Mucosa of stomach (tissue), 1 donor: ENCODE measurements around the gene PTAFR.

ENCODE experiments used
- H3K27me3 ChIP-seq: one replicate; pipeline ENCODE4 v1.7.0; 2013; ENCODE audit warnings: mild to moderate bottlenecking, low read length; ENCODE audit not compliant: control insufficient read depth, insufficient read depth
- H3K36me3 ChIP-seq: one replicate; pipeline ENCODE4 v1.7.0; 2013; ENCODE audit warnings: low read length; ENCODE audit not compliant: control insufficient read depth, insufficient read depth
- H3K4me1 ChIP-seq: one replicate; pipeline ENCODE4 v1.7.0; 2013; ENCODE audit warnings: mild to moderate bottlenecking, low read length; ENCODE audit not compliant: control insufficient read depth, insufficient read depth
- H3K4me3 ChIP-seq: one replicate; pipeline ENCODE4 v1.7.0; 2013; ENCODE audit warnings: low read length
- H3K9ac ChIP-seq: one replicate; pipeline ENCODE4 v1.7.0; 2013; ENCODE audit warnings: mild to moderate bottlenecking, low read length, moderate library complexity
- H3K9me3 ChIP-seq: one replicate; pipeline ENCODE4 v1.7.0; 2013; ENCODE audit warnings: mild to moderate bottlenecking, low read length, moderate library complexity; ENCODE audit not compliant: control insufficient read depth
- donor health status: Pancreatic carcinoma.

PTAFR gene

GRCh38 chr1:28099050-28099769 is 77.3 kb downstream of the PTAFR start:
- Histone ChIP-seq H3K9me3 (no peaks in the 10 kb centered on the region), H3K27me3 (no peaks in the 10 kb centered on the region), H3K9ac (no peak overlapping the region), H3K4me3 (no peak overlapping the region), H3K4me1 (peaks cover under 1% of the 10 kb centered on the region), H3K36me3 (no peaks in the 10 kb centered on the region)
